ENCODE results near the gene AURKA.

The AURKA gene

GRCh38 chr20:56392132-56392880 lies at the start of gene AURKA, which contains the start of gene CSTF1:
Gene AURKA, minus strand, starts transcription at chr20:56392215. Its CDS starts 4,018 bp downstream, at chr20:56388197.
Gene CSTF1, plus strand, starts transcription at chr20:56392645. Its CDS starts 2,908 bp downstream, at chr20:56395553.
- Histone ChIP-seq H3K27me3 (no peaks in the 10 kb centered on the region), H3K9me3 (no peaks in the 10 kb centered on the region), H3K27ac (peak within 1 kb of the TSS; percentile 93), H3K36me3 (peaks cover 22% of the 10 kb centered on the region), H3K4me1 (ENCODE audit: control insufficient read depth in 1 of 2, insufficient read depth in 1 of 2, low read depth in 1 of 2, low read length in 1 of 2) (peaks cover 25 to 26% of the 10 kb centered on the region in 2 experiments), H3K4me3 (ENCODE audit: low read depth in 1 of 2, low read length in 1 of 2) (peak within 1 kb of the TSS; percentile 69 to 95)
- TF ChIP-seq, protein P1, sequence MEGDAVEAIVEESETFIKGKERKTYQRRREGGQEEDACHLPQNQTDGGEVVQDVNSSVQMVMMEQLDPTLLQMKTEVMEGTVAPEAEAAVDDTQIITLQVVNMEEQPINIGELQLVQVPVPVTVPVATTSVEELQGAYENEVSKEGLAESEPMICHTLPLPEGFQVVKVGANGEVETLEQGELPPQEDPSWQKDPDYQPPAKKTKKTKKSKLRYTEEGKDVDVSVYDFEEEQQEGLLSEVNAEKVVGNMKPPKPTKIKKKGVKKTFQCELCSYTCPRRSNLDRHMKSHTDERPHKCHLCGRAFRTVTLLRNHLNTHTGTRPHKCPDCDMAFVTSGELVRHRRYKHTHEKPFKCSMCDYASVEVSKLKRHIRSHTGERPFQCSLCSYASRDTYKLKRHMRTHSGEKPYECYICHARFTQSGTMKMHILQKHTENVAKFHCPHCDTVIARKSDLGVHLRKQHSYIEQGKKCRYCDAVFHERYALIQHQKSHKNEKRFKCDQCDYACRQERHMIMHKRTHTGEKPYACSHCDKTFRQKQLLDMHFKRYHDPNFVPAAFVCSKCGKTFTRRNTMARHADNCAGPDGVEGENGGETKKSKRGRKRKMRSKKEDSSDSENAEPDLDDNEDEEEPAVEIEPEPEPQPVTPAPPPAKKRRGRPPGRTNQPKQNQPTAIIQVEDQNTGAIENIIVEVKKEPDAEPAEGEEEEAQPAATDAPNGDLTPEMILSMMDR (IDR thresholded peaks at IDR 0.05) = peak; percentile 1

DNA sequence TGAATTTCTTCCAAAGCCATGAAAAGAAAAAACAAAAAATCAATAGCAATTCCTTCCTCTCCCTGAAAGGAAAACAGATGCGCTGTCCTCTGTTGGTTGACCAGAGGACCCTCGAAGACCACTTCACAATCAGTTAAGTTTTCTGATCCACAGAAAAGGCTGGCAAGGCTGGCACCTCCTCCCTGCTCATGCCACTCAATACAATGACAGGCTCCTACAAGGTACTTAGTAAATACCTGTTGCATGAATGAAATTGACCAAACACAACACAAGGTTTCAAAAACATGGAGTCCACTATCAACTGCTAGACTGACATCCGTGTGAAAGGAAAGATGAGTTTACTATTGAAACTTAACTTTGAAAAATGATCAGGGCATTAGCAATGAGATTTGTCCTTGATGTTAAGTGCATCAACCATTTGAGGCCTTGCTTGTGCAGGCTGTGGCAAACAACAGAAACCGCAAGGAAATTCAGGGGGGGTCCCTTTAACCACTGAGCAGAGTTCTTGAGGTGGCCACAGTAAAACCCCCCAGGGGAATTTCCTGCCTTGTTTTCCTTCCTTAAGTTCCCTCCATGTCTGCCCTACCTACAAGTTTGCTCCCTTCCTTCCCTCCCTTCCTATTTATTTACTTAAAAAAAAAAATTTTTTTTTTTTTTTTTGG lies 48.5 kb upstream of the AURKA start:
- peaks cover 87% of the 10 kb centered on the region for H3K36me3 ChIP-seq
- H3K27me3 ChIP-seq = no peaks in the 10 kb centered on the region
- H3K4me1 ChIP-seq (ENCODE audit: control insufficient read depth in 1 of 2, insufficient read depth in 1 of 2, low read depth in 1 of 2, low read length in 1 of 2) = peaks cover 20 to 31% of the 10 kb centered on the region in 2 experiments
- no peaks in the 10 kb centered on the region for H3K9me3 ChIP-seq
- H3K4me3 ChIP-seq (ENCODE audit: low read depth in 1 of 2, low read length in 1 of 2) = peak overlapping the region in 1 of 2 experiments; percentile 17
- peak overlapping the region; percentile 64 for H3K27ac ChIP-seq
- TF ChIP-seq, protein P1 (IDR thresholded peaks at IDR 0.05) = no peak

- Histone ChIP-seq H3K27me3 (no peaks in the 10 kb centered on the region), H3K36me3 (peaks cover 81% of the 10 kb centered on the region), H3K27ac (peak overlapping the region; percentile 64), H3K4me1 (ENCODE audit: control insufficient read depth in 1 of 2, insufficient read depth in 1 of 2, low read depth in 1 of 2, low read length in 1 of 2) (peaks cover 20 to 31% of the 10 kb centered on the region in 2 experiments), H3K9me3 (no peaks in the 10 kb centered on the region), H3K4me3 (ENCODE audit: low read depth in 1 of 2, low read length in 1 of 2) (no peak overlapping the region)
- TF ChIP-seq, protein P1 (IDR thresholded peaks at IDR 0.05) = no peak
Observed at GRCh38 chr20:56439771-56440291, 47.8 kb upstream of the AURKA start.

- Histone ChIP-seq H3K27ac (peak overlapping the region; percentile 16), H3K9me3 (no peaks in the 10 kb centered on the region), H3K4me1 (ENCODE audit: control insufficient read depth in 1 of 2, insufficient read depth in 1 of 2, low read depth in 1 of 2, low read length in 1 of 2) (peaks cover 20 to 37% of the 10 kb centered on the region in 2 experiments), H3K36me3 (peaks cover 70% of the 10 kb centered on the region), H3K27me3 (no peaks in the 10 kb centered on the region), H3K4me3 (ENCODE audit: low read depth in 1 of 2, low read length in 1 of 2) (no peak overlapping the region)
- TF ChIP-seq, protein P1 (IDR thresholded peaks at IDR 0.05) = no peak
Observed at GRCh38 chr20:56438284-56438683, 46.3 kb upstream of the AURKA start.

DNA sequence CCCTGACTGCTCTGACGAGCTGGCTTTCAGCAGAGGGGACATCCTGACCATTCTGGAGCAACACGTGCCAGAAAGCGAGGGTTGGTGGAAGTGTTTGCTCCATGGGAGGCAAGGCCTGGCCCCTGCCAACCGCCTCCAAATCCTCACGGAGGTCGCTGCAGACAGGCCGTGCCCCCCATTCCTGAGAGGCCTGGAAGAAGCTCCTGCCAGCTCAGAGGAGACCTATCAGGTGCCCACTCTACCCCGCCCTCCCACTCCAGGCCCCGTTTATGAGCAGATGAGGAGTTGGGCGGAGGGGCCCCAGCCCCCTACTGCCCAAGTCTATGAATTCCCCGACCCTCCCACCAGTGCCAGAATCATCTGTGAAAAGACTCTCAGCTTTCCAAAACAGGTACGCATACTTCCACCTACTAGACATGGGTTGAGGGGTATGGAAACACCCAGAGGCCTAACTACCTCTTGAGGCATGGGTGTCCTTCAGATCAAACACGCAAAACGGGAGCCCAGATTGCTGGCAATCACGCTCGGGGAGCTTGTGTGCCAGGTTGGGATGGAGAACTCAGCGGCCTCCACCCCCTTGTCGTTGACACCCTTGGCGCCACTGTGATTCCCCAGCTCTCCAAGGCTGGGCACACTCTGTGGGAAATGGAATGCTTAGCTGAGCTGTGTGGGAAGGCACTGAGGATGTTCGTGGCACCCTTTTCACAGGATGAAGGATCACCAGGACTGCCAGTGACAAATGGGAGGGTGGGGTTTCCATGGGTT lies 45.4 kb upstream of the AURKA start:
- Histone ChIP-seq H3K4me1 (ENCODE audit: control insufficient read depth in 1 of 2, insufficient read depth in 1 of 2, low read depth in 1 of 2, low read length in 1 of 2) (peaks cover 16 to 29% of the 10 kb centered on the region in 2 experiments), H3K4me3 (ENCODE audit: low read depth in 1 of 2, low read length in 1 of 2) (no peak overlapping the region), H3K27ac (no peak overlapping the region), H3K9me3 (no peaks in the 10 kb centered on the region), H3K27me3 (no peaks in the 10 kb centered on the region), H3K36me3 (peaks cover 64% of the 10 kb centered on the region)
- TF ChIP-seq, protein P1 (IDR thresholded peaks at IDR 0.05) = no peak
